Osteocyte (in vitro differentiated cells): ENCODE results near the gene ZNF618. TPM values are rescaled to one million over a fixed set of nuclear protein-coding genes. Genes with fewer than 3 reads are reported as not detected.

Source experiments
- DNase-seq: peaks from one replicate; pipeline ENCODE4 v3.0.0; 2021; ENCODE audit warnings: mixed read lengths; ENCODE audit not compliant: unreplicated experiment; ENCODE audit errors: extremely low spot score
- H3K27ac Mint-ChIP-seq: one replicate; pipeline ENCODE4 v1.8.0; 2021; ENCODE audit warnings: mild to moderate bottlenecking, mixed read lengths; ENCODE audit not compliant: unreplicated experiment
- H3K27me3 Mint-ChIP-seq: one replicate; pipeline ENCODE4 v1.8.0; 2021; ENCODE audit warnings: mixed read lengths; ENCODE audit not compliant: unreplicated experiment
- H3K36me3 Mint-ChIP-seq: one replicate; pipeline ENCODE4 v1.8.0; 2021; ENCODE audit warnings: mixed read lengths; ENCODE audit not compliant: unreplicated experiment
- H3K4me1 Mint-ChIP-seq: one replicate; pipeline ENCODE4 v1.8.0; 2021; ENCODE audit warnings: mixed read lengths; ENCODE audit not compliant: unreplicated experiment
- H3K4me3 Mint-ChIP-seq: one replicate; pipeline ENCODE4 v1.8.0; 2021; ENCODE audit warnings: mild to moderate bottlenecking, moderate library complexity, mixed read lengths; ENCODE audit not compliant: unreplicated experiment
- H3K9me3 Mint-ChIP-seq: one replicate; pipeline ENCODE4 v1.8.0; 2021; ENCODE audit warnings: mixed read lengths; ENCODE audit not compliant: unreplicated experiment
- CTCF ChIP-seq: fragments of 200-600 bp; sonication (generic); IDR thresholded peaks from 2 replicates; pipeline ENCODE4 v1.5.0; 2021; ENCODE audit warnings: antibody characterized with exemption, mild to moderate bottlenecking, moderate library complexity
- total RNA-seq: library from RNA; stranded (reverse); gene quantifications from 2 replicates; pipeline ENCODE4 v1.2.1, GENCODE V29; 2021

ZNF618 gene
- total RNA-seq, 1 donor from 2014 or later, result 36.8 TPM

- Mint-ChIP-seq H3K27ac (no peak overlapping the region), H3K27me3 (no peaks in the 10 kb centered on the region), H3K9me3 (no peaks in the 10 kb centered on the region), H3K4me1 (peaks cover 19% of the 10 kb centered on the region), H3K36me3 (peaks cover 18% of the 10 kb centered on the region), H3K4me3 (no peak overlapping the region)
- no peak for DNase-seq
- no peak for TF ChIP-seq CTCF
Observed at GRCh38 chr9:113973226-113973625, 97.1 kb downstream of the ZNF618 start.

- Mint-ChIP-seq H3K4me3 (no peak overlapping the region), H3K9me3 (no peaks in the 10 kb centered on the region), H3K36me3 (peaks cover 18% of the 10 kb centered on the region), H3K27ac (peak overlapping the region; percentile 0), H3K27me3 (no peaks in the 10 kb centered on the region), H3K4me1 (peaks cover 19% of the 10 kb centered on the region)
- no peak for TF ChIP-seq CTCF
- no peak for DNase-seq
Observed at GRCh38 chr9:113973963-113974413, 97.9 kb downstream of the ZNF618 start.

GRCh38 chr9:113976915-113977314, 100.8 kb downstream of the ZNF618 start:
- no peaks in the 10 kb centered on the region for H3K9me3 Mint-ChIP-seq
- DNase-seq, result no peak
- H3K4me3 Mint-ChIP-seq, result no peak overlapping the region
- H3K36me3 Mint-ChIP-seq, result no peaks in the 10 kb centered on the region
- TF ChIP-seq CTCF, result no peak
- no peaks in the 10 kb centered on the region for H3K27me3 Mint-ChIP-seq
- H3K27ac Mint-ChIP-seq, result no peak overlapping the region
- peaks cover 19% of the 10 kb centered on the region for H3K4me1 Mint-ChIP-seq

GRCh38 chr9:113978725-113979342, 102.7 kb downstream of the ZNF618 start:
- Mint-ChIP-seq H3K27me3 (no peaks in the 10 kb centered on the region), H3K4me1 (peaks cover 6% of the 10 kb centered on the region), H3K9me3 (no peaks in the 10 kb centered on the region), H3K36me3 (no peaks in the 10 kb centered on the region), H3K27ac (no peak overlapping the region), H3K4me3 (no peak overlapping the region)
- no peak for TF ChIP-seq CTCF
- DNase-seq, result no peak

- no peaks in the 10 kb centered on the region for H3K9me3 Mint-ChIP-seq
- no peak overlapping the region for H3K4me3 Mint-ChIP-seq
- no peak for TF ChIP-seq CTCF
- H3K36me3 Mint-ChIP-seq, result no peaks in the 10 kb centered on the region
- no peak for DNase-seq
- no peak overlapping the region for H3K27ac Mint-ChIP-seq
- no peaks in the 10 kb centered on the region for H3K27me3 Mint-ChIP-seq
- H3K4me1 Mint-ChIP-seq, result no peaks in the 10 kb centered on the region
Observed at GRCh38 chr9:113979343-113980127, 103.4 kb downstream of the ZNF618 start.
